Anterior cingulate cortex (tissue), 58 donors: ENCODE measurements around the gene FAF2.

Experiments used
- DNase-seq, 58 donors: peaks; one replicate each; lab custom pipeline; 2025; lab: John Stamatoyannopoulos, UW

Gene FAF2

GRCh38 chr5:176499273-176499672 is 51.1 kb downstream of the FAF2 start:
- no peak for DNase-seq

GRCh38 chr5:176500511-176500910 is 52.3 kb downstream of the FAF2 start:
- no peak for DNase-seq

- DNase-seq, result no peak
These were observed 53.1 kb downstream of the FAF2 start for GRCh38 chr5:176501333-176501732.

GRCh38 chr5:176503496-176503895 is 55.3 kb downstream of the FAF2 start:
- no peak for DNase-seq

GRCh38 chr5:176507911-176508310 is 59.7 kb downstream of the FAF2 start:
- peak in 1 of 58 donors; percentile 6 for DNase-seq

GRCh38 chr5:176508603-176509002 is 60.4 kb downstream of the FAF2 start:
- DNase-seq, result no peak

- no peak for DNase-seq
These were observed 65.6 kb downstream of the FAF2 start for GRCh38 chr5:176513788-176514187.

- no peak for DNase-seq
These were observed 66.2 kb downstream of the FAF2 start for GRCh38 chr5:176514244-176514950.

GRCh38 chr5:176515396-176515795 is 67.2 kb downstream of the FAF2 start:
- no peak for DNase-seq

DNA sequence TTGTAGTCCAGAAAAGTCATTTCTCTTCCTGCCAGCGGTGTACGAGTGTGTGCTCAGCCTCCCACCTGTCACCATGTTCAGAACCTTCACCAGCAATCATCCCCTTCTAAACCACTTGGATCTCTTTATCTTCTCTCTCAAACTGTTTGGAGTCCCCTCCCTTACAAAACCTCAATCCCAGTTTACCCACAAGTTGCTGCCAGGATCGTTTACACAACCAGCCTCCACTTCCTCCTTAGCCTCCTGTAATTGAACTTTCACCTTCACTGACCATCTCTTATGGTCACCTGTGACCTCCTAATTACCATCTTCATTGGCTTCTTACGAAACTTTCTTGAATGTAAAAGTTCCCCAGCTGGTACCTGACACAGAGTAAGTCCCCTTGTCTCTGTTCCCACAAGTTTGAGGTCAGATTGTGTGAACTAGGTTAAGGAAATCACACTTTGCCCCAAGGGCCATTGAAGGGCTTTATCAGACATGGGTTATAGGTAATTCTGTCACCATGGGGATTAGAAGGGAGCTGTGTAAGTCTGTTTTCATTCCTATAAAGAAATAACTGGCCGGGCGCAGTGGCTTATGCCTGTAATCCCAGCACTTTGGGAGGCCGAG is 69.0 kb downstream of the FAF2 start:
- DNase-seq, result no peak

- no peak for DNase-seq
These were observed 71.9 kb downstream of the FAF2 start for GRCh38 chr5:176519810-176520720.

DNA sequence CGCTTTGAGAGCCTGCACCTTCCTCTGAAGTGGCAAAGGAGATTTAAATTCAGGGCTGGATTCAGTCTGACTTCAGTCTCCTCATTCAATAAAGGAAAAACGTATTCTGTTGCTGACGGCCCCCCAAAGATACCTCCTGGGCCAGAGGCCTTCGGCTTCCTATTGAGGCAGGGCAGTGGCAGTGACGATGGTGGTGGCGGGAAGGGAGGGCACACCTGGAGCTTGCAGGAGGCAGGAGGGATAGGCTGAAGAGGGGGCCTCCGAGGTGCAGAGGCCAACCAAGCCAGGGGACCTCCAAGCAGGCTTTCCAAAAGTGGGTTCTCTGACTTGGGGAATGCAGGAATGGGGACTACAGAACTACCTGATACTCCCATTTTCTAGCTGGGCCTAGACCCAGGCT is 73.1 kb downstream of the FAF2 start:
- DNase-seq, result no peak

DNA sequence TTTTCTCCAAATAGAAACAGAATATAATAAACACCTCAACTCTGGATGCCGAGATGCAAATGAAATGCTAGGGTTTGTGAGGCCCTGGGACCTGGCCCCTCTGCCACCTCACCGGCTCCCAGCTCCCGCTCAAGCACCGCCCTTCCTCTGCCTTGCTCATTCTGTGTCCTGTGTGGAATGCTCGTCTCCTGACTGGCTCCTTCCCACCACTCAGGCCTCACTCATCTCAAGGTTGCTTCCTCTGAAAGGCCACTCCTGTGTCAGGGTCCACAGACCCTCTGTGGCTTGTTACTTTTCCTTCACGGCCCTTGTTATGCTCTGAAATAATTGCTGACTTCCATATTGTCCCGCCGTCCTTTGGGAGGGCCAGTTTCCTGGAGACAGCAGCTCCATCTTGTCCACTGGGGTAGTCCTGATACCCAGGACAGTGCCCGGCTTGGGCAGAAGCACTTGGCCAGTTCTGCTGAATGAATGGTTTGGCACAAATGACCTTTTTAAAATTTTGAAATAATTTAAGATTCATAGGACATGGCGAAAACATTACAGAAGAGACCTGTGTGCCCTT is 73.6 kb downstream of the FAF2 start:
- no peak for DNase-seq

- no peak for DNase-seq
These were observed 76.0 kb downstream of the FAF2 start for GRCh38 chr5:176524138-176524537.

DNA sequence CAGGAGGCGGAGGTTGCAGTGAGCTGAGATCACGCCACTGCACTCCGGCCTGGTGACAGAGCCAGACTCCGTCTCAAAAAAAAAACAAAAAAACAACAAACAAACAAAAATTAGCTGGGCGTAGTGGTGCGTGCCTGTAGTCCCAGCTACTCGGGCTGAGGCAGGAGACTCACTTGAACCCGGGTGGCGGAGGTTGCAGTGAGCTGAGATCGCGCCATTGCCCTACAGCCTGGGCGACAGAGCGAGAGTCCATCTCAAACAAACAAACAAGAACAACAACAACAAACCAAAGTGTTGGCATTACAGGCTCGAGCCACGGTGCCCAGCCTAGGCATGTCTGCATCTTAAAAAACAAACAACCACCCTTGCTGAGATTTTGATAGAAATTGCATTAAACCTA is 76.8 kb downstream of the FAF2 start:
- DNase-seq, result no peak

GRCh38 chr5:176525677-176526076 is 77.5 kb downstream of the FAF2 start:
- DNase-seq, result no peak

- no peak for DNase-seq
These were observed 78.3 kb downstream of the FAF2 start for GRCh38 chr5:176526462-176526861.

- DNase-seq, result no peak
These were observed 79.3 kb downstream of the FAF2 start for GRCh38 chr5:176527246-176528222.

- DNase-seq, result no peak
These were observed 80.1 kb downstream of the FAF2 start for GRCh38 chr5:176528301-176528700.

GRCh38 chr5:176528761-176529115 is 80.6 kb downstream of the FAF2 start:
- DNase-seq, result no peak
